HG03103 (cell line): ENCODE measurements around the gene SLITRK1.

Experiments used
- ATAC-seq: cut with Tn5 transposase; IDR thresholded peaks from one replicate; pipeline ENCODE4 v1.9.1; 2021; ENCODE audit warnings: low read depth; ENCODE audit not compliant: unreplicated experiment

The SLITRK1 gene

GRCh38 chr13:83876546-83876945, 5.7 kb downstream of the SLITRK1 start:
- ATAC-seq: peak; percentile 85

- no peak for ATAC-seq
Observed at GRCh38 chr13:83867708-83868107, 14.6 kb downstream of the SLITRK1 start.

- no peak for ATAC-seq
Observed at GRCh38 chr13:83865161-83866137, 16.8 kb downstream of the SLITRK1 start.

- ATAC-seq: no peak
Observed at GRCh38 chr13:83853771-83854170, 28.5 kb downstream of the SLITRK1 start.

GRCh38 chr13:83845106-83845505, 37.2 kb downstream of the SLITRK1 start:
- no peak for ATAC-seq

GRCh38 chr13:83839146-83839545, 43.1 kb downstream of the SLITRK1 start:
- ATAC-seq: no peak

- no peak for ATAC-seq
Observed at GRCh38 chr13:83831796-83832195, 50.5 kb downstream of the SLITRK1 start.

GRCh38 chr13:83829810-83830209, 52.5 kb downstream of the SLITRK1 start:
- ATAC-seq: no peak

GRCh38 chr13:83827338-83827737, 54.9 kb downstream of the SLITRK1 start:
- ATAC-seq: no peak
